Stimulated activated CD4-positive, alpha-beta T cell treated with anti-CD3 and anti-CD28 coated beads, Interleukin-12 subunit alpha, Interleukin-12 subunit beta, amount 100 ng/mL, for 48 hours (primary cell): ENCODE results near the gene DNAH6.
"Not testable (repeated sequence)": the region's sequence is repeated elsewhere in the genome, so short reads cannot be mapped to it uniquely, and the experiment has no call there.

ENCODE experiments used
- DNase-seq, 3 donors: peaks; one replicate each; pipeline ENCODE4 v3.0.0-alpha.2; 2020; ENCODE audit warnings: low read depth in 2 of 3, low spot score in 1 of 3

The DNAH6 gene

DNA sequence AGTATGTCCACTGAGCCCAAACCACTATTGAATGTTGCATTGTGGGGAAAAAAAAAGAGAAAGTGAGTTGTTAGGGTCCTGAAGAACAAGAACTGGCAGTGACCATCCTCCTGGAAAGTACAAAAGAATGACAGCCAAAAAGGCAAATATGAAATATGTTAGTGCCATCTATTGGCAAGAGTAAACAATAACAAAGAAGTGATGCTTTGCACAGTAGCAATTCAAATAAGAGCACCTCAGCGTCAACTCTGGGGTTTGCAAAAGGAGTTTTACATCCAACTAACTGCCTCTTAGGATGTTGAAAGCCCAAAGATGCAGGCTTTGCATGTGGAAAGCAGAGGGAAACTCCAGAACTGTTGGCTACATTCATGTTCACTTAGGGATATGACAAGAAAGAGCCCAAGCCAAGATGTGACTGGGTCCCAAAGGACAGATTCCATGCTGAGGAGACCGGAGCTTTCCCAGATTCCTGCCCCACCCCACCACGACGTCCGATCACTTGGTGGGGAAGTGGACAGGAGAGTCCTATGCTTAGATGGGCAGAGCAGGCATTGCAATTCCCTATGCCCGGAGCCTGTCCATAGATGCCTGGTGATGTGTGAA is 349.0 kb downstream of the DNAH6 start:
- no peak for DNase-seq

DNA sequence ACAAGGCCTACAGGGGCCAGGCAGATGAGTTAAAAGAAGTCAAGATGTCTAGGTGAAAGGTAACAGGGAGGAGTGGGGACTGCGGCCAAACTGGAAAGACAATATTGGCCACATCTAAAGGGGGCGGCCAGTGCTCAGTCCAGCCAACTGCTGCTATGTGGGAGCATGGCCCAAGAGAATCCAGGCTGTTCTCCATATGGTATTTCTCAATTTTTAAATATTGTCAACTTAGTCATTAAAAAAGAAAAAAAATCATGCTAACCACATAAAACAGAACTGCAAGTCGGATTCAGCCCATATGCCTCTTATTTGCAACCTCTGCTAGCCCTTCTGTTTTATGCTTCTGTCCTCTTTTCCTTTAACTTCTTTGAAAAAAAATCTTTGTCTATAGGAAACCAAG is 349.8 kb downstream of the DNAH6 start:
- no peak for DNase-seq

DNA sequence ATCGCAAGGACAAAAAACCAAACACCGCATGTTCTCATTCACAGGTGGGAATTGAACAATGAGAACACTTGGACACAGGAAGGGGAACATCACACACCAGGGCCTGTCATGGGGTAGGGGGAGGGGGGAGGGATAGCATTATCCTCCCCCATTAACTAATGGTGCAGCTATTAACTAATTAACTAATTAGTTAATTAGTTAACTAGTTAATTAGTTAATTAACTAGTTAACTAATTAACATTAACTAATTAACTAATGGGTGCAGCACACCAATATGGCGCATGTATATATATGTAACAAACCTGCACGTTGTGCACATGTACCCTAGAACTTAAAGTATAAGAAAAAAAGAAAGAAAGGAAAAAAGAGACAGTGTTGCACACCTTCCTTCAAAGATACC is 352.0 kb downstream of the DNAH6 start:
- not testable (repeated sequence) for DNase-seq
